Stimulated activated CD4-positive, alpha-beta T cell treated with anti-CD3 and anti-CD28 coated beads, Interleukin-2, amount 100 ng/mL, for 24 hours (primary cell): ENCODE data around the gene TTC21A.

Experiments used
- DNase-seq, 2 donors: peaks; one replicate each; pipeline ENCODE4 v3.0.0-alpha.2; 2020

Gene TTC21A

DNA sequence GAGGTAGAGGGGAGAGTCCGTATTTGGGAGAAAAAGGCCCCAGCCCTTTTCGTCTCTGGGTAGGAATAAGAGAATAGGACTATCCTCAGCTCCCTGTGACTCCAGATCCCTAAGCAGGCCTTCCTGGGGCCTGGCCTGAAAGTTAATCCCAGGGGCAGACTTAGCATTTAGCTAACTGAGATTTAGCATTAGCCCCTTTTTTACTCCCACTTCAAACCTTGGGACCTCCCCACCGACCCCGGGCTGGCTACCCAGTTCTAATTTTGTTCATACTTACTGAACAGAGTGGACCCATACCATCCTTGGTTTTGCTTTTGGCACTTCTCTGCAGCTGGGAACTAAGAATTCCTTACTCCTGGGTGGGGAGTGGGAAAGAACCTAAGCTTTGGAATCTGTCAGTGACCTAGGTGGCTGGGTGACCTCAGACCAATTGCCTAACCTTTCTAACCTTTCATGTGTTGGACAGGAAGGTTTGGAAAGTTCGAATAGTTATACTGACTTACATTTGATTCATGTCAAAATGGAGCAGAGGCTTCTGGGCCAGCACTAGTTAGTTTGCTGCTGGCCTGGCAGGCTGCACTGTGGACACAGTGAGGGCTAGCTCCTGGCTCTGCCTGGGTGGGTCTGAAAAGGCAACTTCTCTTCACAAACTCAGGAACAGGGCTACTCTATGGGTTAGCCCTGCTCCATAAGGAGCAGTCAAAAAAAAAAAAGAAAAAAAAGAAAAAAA, 11.6 kb downstream of the TTC21A start:
- no peak for DNase-seq

DNA sequence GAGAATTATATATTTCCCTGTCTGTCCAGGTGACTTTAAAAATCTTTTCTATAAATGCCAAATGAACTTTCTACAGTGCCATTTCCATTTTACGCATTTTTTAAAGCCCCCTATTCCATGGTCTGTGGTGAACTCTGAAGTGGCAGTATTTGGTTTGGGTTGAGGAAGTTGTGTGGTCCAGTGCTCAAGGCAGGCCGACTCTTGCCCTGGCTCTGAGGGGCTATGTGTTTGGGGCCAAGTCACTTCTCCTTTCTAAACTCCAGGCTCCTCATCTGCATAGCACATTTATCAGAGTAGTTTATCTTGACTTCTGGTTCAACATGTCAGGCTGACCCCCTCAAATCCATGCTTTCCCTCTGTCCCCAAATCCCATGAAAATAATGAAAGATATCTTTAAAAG, 14.1 kb downstream of the TTC21A start:
- no peak for DNase-seq

DNA sequence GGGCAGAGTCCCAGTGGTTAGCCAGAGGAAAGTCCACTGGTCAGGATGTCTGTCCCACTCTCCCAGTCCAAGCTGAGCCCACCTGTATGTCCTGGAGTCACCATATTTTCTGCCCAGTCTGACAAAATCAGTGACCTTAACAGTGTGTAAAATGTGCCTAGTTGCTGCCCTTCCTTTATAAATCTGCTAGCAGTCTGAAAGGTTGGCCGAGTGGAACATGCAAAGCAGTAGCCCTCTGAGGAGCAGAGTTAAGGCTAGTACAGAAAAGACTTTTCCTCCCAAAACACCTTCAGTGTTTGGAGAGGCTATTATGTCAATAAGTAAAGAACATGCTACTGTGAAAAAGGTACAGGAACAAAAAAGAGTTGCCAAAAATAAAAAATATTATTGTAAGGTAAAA, 15.3 kb downstream of the TTC21A start:
- DNase-seq = no peak

DNA sequence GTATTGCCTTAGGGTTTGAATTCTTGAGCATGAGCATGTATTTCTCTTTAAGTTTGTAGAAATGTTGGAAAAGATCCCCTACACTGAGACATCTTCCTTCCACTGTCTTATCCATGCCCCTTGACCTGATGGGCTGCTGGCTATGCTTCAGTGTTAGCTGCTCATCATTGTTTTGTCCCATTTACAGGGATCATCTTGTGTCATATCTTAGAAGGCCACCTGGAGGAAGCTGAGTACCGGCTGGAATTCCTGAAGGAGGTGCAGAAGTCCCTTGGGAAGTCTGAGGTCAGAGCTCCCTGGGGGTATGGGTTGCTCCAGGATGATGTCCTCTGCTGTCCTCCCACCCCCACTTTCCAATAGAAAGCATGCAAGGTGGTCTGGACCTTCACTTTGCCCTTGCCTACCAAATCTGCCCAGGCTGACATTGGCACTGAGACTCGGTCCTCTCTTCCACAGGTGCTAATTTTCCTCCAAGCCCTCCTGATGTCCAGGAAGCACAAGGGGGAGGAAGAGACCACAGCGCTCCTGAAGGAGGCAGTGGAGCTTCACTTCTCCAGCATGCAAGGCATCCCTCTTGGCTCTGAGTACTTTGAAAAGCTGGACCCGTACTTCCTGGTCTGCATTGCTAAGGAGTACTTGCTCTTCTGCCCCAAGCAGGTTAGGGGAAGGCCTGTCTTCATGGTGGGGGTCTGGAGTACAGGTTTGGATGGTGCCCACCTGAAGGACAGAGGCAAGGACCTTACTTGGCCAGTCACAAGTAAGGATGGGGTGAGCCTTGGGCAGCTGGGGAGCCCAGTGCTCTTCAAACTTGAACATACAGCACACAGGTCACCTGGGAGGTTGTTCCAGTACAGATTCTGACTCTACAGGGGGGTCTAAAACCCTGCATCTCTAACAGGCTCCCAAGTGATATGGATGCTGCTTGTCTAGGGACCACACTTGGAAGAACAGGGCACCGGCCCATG, 17.7 kb downstream of the TTC21A start:
- no peak for DNase-seq

DNA sequence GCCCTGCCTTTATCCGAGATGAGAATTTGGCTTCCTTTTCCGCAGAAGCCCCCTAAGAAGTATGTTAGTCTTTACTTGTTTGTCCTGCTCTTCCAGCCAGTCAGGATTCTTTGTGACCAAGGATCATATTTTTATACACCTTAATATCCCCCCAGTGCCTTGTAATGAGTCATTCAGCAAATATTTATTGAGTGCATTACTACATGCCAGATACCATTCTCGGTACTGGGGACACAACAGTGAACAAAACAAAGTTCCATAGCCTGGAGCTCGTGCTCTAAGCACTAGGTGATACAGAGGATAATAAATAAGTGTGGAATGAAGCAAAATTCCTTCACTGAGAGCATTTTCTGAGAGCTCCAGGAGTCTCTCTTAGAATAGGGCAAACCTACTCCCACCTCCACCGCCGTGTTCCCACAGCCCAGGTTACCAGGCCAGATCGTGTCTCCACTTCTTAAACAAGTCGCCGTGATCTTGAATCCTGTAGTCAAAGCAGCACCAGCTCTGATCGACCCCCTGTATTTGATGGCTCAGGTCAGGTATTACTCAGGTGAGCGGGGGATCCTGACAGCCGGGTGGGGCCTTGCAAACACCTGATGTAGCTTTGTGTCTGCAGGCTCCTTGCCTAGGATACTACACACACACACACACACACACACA, 18.5 kb downstream of the TTC21A start:
- DNase-seq = no peak

DNA sequence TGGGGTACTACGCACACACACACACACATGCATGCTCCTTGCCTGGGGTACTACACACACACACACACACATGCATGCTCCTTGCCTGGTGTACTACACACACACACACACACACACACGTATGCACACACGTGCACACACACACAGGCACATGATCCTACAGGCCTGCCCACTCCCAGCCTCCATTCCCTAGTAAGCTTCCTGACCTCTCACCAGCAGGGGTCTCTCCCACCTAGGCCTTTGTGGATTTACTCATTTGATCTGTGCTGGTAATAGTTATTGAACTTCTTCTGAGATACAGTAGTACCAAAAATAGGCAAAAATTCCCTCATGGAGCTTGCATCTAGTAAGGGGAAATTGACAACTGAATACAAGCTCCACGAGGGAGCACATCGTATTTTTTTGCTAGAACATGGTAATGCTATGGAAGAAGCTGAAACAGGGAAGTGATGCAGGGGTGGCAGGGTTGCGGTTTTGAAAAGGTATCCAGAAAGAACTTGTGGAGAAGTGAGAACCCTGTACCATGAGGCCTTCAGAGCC, 19.1 kb downstream of the TTC21A start:
- DNase-seq = peak in 1 of 2 donors; percentile 38

DNA sequence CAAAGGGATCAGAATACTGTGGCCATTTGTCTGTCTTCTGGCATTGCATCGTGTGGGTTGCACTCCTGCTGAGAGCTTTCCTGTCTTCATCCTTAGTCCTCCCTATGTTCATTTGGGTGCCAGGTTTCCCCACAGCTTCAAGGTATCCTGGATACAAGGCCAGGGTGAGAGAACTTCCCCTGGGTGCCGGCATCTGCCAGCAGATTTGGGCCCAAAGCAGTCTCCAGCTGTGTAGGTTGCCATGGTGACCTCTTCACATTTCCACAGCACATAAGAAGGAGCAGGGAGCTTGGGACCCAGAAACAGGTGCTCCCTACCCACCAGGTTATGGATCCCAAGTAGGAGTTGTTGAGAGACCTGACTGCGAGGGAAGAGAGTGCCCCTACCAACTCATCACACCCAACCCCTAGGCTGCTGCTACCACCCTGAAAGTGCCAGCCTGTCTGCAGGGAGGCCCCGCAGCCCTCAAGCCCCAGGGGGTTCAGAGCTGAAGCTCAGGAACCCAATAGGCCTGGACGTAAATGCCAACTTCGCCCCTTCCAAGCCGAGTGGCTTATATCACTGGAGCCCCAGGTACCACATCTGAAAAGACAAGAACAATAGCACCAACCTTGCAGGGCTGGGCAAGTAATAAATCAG, 19.9 kb downstream of the TTC21A start:
- DNase-seq = no peak

DNA sequence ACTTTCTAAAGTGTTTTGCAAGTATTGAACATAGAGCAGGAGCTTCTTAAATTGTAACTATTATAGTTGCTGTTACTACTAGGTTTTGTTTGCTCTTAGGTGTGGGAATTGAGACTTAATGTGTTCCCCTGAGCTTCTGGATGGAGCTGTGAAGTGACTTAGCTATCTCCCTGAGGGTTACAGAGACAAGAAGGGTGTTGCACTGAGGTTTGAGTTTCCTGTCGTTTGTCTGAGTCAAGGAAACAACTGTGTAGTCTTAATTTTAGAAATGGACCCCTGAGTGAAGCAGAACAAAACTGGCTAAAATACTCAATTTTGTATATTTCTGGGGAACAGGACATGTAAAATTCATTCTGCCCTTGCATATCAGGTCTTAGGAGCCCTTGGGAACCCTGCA, 20.4 kb downstream of the TTC21A start:
- DNase-seq = no peak

DNA sequence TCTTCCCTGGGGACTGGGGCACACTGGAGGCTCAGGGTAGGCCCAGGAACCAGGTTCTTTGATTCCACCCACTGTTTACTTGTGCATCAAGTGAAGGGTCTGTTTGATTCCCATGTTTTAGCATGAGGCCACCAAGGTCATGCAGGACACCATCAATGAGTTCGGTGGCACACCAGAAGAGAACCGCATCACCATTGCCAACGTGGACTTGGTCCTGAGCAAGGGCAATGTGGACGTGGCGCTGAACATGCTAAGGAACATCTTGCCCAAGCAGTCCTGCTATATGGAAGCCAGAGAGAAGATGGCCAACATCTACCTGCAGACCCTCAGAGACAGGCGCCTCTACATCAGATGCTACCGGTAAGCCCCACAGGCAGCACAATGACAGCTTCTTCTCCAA, 21.5 kb downstream of the TTC21A start:
- DNase-seq = no peak

DNA sequence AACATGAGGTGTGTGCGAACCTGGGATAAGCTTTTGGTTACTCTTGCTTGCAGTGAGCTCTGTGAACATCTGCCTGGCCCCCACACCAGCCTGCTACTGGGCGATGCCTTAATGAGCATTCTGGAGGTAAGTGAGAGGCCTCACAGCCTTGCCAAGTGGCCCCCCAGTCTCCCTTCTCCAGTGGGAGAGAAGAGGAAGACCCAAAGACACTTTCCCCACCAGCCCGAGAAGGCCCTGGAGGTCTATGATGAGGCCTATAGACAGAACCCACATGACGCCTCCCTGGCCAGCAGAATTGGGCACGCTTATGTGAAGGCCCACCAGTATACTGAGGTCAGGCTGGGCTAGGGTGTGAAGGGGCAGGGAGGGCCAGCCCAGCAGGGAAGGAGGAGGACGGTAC, 22.5 kb downstream of the TTC21A start:
- DNase-seq = no peak

DNA sequence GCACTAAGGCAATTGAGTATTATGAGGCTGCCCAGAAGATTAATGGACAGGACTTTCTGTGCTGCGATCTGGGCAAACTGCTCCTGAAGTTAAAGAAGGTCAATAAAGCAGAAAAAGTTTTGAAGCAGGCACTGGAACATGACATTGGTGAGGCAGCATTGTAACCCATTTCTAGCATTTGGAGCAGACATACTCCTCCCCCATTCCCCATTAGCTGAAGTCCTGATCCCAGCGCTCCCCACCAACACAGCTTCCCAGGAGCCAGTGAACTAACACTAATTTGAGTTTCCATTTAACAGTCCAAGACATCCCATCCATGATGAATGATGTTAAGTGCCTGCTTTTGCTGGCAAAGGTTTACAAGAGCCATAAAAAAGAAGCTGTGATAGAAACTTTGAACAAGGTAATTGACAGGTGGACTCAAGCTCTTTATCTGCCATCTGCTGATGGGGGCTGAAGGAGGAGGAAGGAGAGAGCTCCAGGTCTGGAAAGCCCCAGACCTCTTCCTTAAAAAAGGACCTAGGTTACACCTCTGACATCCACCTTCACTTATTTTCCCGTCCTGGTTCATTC, 23.3 kb downstream of the TTC21A start:
- no peak for DNase-seq

DNA sequence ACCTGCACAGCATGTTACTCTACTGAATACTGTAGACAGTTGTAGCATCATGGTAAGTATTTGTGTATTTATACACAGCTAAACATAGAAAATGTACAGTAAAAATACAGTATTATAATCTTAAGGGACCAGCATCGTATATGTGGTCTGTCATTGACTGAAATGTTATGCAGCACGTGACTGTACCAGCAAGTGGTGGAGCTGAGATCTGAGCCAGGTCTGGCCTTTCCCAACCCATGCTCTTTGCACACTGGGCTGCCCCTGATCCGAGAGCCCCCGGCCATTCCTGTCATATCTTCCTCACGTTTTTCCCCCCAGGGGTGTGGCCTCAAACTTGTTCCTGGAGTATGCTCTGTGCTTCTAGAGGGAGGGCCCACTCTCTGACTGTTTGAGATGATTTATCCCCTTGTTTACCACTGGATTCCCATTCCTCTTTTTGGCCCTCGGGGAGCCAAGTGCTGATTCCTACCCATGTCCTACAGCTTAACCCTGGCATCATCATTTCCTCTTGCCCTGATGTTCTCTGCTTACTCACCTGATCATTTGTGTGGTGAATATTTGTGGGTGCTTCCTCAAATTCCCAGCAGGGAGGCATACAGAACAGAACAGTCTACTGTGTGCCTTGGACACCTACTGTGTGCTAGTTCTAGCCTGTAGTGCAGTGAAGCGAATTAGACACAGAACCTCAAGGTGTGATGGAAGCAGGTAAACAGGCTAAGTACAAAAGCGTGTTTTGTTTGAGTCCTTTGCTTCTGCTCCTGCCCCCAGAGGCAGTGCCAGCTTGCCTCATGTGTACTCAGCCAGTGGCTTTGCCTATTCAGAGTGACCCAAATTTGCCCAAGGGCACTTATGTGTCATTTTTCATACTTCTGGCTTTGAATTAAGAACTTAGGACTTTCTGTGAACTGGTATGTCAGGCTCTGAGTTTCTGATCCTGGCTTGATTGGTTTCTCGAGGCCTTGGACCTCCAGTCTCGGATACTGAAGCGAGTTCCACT, 24.9 kb downstream of the TTC21A start:
- no peak for DNase-seq

DNA sequence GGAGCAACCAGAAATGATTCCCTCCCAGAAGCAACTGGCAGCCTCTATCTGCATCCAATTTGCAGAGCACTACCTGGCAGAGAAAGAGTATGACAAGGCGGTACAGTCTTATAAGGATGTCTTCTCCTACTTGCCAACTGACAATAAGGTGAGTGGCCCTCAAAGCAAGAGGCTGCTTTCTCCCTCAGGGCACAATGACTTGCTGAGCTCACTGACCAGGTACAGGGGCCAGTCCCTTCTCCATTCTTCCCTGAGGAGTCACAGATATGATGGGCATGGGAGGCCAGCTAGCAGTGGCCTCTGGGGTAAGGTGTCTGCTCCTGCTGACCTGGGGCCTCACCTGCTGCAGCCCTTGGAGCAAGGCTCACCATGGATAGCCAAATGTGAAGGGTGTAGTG, 25.6 kb downstream of the TTC21A start:
- DNase-seq = no peak

DNA sequence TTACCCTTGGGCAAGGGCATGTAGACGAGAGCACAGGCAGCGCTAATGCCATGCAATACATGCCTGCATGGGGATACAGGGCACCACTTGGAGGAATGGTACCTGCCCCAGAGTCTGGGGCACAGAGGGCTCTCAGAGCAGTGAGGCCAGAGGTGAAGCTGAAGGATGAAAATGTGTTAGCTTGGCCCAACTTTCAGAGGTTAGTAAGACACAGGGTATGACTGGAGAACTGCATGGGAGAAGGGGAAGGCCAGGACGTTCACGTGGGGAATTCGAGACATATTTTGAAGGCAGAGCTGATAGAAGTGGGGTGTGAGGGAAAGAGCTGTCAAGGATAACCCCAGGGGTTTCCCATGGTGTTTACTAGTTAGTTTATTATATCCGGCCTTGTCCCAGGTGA, 26.3 kb downstream of the TTC21A start:
- DNase-seq = no peak

DNA sequence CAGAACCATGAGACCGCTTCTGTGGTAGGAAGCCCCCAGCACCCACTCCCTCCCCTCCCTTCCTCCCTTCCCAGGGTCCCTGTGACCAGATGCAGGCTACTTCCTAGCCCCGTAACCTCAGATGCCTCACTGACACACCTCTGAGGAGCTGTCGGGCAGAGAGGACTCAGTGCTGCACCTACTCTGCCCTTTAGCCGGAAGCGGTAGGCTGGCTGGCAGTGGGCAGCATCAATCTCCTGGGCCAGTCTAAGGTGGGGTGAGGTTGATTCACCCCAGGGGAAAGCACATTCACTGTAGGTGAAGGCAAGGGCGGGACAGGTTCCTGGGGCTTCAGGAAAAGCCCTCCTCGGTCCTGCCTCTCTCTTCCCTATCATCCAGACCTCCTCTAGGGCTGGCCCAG, 26.8 kb downstream of the TTC21A start:
- DNase-seq = no peak

DNA sequence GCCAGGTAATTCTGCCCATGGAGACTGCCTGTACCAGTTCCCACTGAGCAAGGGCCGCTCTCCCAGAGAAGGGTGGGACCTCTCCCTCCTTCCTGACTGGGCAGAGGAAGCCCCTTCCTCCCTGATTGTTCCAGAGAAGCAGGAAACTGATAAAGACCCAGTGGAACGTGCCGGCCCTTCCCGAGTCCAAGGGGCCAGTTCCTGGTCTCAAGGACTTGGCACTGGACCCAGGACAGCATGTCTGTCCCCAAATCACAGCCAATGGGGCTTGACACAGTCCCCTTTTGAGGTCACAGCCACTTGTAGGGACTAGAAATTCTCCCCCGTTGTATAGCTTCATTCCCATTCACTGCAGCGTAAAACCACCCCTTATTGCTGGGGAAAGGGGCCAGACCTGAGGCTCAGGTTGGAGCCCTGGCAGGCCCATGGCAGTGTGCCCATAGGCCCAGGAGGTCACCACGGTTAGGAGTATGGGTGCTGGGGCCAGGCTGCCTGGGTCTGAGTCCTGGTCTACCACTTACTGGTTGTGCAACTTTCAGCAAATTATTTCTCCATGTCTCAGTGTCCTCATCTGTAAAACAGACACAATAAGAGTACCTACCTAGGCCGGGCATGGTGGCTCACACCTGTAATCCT, 27.8 kb downstream of the TTC21A start:
- DNase-seq = no peak

DNA sequence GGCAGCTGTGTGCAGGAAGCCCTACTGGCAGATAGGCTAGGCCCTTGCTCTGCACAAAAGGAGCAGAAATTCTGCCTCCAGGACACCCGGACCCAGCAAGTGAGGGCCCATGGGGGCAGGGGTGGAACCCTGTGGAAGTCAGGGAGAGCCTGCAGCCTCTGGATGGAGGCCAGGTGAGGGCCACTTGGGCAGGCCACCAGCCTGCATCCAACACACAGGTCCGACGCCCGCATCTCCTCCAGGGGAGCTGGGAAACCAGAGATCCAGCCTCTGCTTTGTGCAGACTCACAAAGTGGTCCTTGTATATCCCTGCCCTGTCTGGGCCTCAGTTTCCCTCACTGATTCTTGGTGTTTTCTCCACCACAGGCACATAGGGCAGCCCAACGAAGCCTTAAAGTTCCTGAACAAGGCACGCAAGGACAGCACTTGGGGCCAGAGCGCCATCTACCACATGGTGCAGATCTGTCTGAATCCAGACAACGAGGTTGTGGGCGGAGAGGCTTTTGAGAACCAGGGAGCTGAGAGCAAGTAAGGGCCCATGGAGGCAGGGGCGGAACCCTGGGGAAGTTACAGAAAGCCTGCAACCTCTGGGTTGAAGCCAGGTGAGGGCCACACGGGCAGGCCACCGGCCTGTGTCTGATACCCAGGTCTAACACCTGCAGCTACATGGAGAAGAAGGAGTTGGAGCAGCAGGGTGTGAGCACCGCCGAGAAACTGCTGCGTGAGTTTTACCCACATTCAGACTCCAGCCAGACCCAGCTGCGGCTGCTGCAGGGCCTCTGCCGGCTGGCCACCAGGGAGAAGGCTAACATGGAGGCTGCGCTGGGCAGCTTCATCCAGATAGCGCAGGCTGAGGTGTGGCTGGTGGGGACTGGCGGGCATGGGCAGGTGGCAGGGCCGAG, 29.3 kb downstream of the TTC21A start:
- no peak for DNase-seq

DNA sequence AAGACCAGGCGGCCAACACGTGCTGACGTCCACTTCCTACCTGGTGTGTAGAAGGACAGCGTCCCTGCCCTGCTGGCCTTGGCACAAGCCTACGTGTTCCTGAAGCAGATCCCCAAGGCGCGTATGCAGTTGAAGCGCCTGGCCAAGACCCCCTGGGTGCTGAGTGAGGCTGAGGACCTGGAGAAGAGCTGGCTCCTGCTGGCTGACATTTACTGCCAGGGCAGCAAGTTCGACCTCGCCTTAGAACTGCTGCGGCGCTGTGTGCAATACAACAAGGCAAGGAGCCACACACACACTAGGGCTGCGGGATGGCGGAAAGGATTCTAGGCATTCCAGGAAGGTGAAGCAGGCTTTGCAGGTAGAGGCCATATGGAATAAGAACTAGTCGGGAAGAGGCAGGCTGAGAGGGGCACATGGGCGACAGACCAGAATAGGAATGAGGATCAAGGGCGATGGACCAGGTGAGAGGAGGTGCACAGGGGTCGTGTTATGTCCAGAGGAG, 30.0 kb downstream of the TTC21A start:
- no peak for DNase-seq
